Measurements from ENCODE around the gene CDC42EP4.
"Not testable (repeated sequence)": the region's sequence is repeated elsewhere in the genome, so short reads cannot be mapped to it uniquely, and the experiment has no call there.

The CDC42EP4 gene

GRCh38 chr17:73315471-73315870 lies 3.7 kb upstream of the CDC42EP4 start:
- TF ChIP-seq CREB5 (CRISPR knock-in tag; IDR thresholded peaks at IDR 0.05; ENCODE audit: low read depth) (no peak), ZNF8 (CRISPR knock-in tag; IDR thresholded peaks at IDR 0.05) (no peak), SNAI2 (CRISPR knock-in tag; IDR thresholded peaks at IDR 0.05) (no peak), RARB (CRISPR knock-in tag; IDR thresholded peaks at IDR 0.05) (no peak), CSDC2 (CRISPR knock-in tag; IDR thresholded peaks at IDR 0.05) (no peak), PATZ1 (CRISPR knock-in tag; IDR thresholded peaks at IDR 0.05; ENCODE audit: borderline replicate concordance) (no peak), TOX (CRISPR knock-in tag; IDR thresholded peaks at IDR 0.05; ENCODE audit: borderline replicate concordance) (no peak)
- ATAC-seq, result no peak

GRCh38 chr17:73313526-73314127 lies 1.8 kb upstream of the CDC42EP4 start:
- TF ChIP-seq ZNF565 (CRISPR knock-in tag; conservative IDR thresholded peaks at IDR 0.05; ENCODE audit: low read depth), result no peak
- no peak for TF ChIP-seq CREB5 (CRISPR knock-in tag; IDR thresholded peaks at IDR 0.05; ENCODE audit: low read depth)
- ATAC-seq, result no peak

- ATAC-seq, result not testable (repeated sequence)
Measured at GRCh38 chr17:73312887-73313286, 1.1 kb upstream of the CDC42EP4 start.

GRCh38 chr17:73311428-73311780 lies 397 bp downstream of the CDC42EP4 start:
- TF ChIP-seq ZFP3 (CRISPR knock-in tag; IDR thresholded peaks at IDR 0.05) (0 out of 2 replicates have a peak, but pooled peaks have one; percentile 29), TCF4 (CRISPR knock-in tag; IDR thresholded peaks at IDR 0.05; ENCODE audit: borderline replicate concordance) (no peak)
- peak; percentile 40 for ATAC-seq

GRCh38 chr17:73309727-73310596 lies 1.8 kb downstream of the CDC42EP4 start:
- TF ChIP-seq ZC3H10 (CRISPR knock-in tag; IDR thresholded peaks at IDR 0.05), result no peak
- no peak for TF ChIP-seq TCF4 (CRISPR knock-in tag; IDR thresholded peaks at IDR 0.05; ENCODE audit: borderline replicate concordance)
- TF ChIP-seq CSRNP3 (CRISPR knock-in tag; IDR thresholded peaks at IDR 0.05), result no peak
- no peak for ATAC-seq

- ATAC-seq, result not testable (repeated sequence)
Measured at GRCh38 chr17:73308959-73309358, 2.8 kb downstream of the CDC42EP4 start.

- 0 out of 3 replicates have a peak, but pooled peaks have one; percentile 0 for ATAC-seq
- TF ChIP-seq ZFP3 (CRISPR knock-in tag; IDR thresholded peaks at IDR 0.05) (peak; percentile 89; the same call in 1 of the 2 replicates), ZC3H10 (CRISPR knock-in tag; IDR thresholded peaks at IDR 0.05) (no peak), PATZ1 (CRISPR knock-in tag; IDR thresholded peaks at IDR 0.05; ENCODE audit: borderline replicate concordance) (peak; percentile 37; the same call in 1 of the 2 replicates), SNAI2 (CRISPR knock-in tag; IDR thresholded peaks at IDR 0.05) (0 out of 2 replicates have a peak, but pooled peaks have one; percentile 9), ARNTL (CRISPR knock-in tag; IDR thresholded peaks at IDR 0.05; ENCODE audit: borderline replicate concordance, low read depth) (no peak), ISL1 (CRISPR knock-in tag; IDR thresholded peaks at IDR 0.05) (0 out of 2 replicates have a peak, but pooled peaks have one; percentile 51), TSHZ2 (CRISPR knock-in tag; IDR thresholded peaks at IDR 0.05) (peak; percentile 18; the same call in 1 of the 2 replicates)
Measured at GRCh38 chr17:73308017-73308823, 3.6 kb downstream of the CDC42EP4 start.

Data from SK-N-SH treated with all-trans-retinoic acid at 6 μM for 48 hours (cell line).